Measurements from ENCODE around the gene TCFL5.

The TCFL5 gene

GRCh38 chr20:62861726-62862336 is at the start of gene TCFL5:
Gene TCFL5, minus strand, starts transcription at chr20:62861822. Its CDS starts 152 bp downstream, at chr20:62861670.
- peak; percentile 87 to 94 for DNase-seq

- no peak for DNase-seq
These were observed 49.3 kb upstream of the TCFL5 start for GRCh38 chr20:62910777-62911497.

- DNase-seq, result no peak
These were observed 48.7 kb upstream of the TCFL5 start for GRCh38 chr20:62910217-62910766.

- no peak for DNase-seq
These were observed 47.6 kb upstream of the TCFL5 start for GRCh38 chr20:62908971-62909791.

GRCh38 chr20:62907384-62908317 is 46.0 kb upstream of the TCFL5 start:
- DNase-seq, result peak; percentile 29 to 54

- no peak for DNase-seq
These were observed 45.2 kb upstream of the TCFL5 start for GRCh38 chr20:62906647-62907375.

GRCh38 chr20:62906209-62906608 is 44.6 kb upstream of the TCFL5 start:
- no peak for DNase-seq

GRCh38 chr20:62905536-62906117 is 44.0 kb upstream of the TCFL5 start:
- DNase-seq, result no peak

- DNase-seq, result no peak
These were observed 41.4 kb upstream of the TCFL5 start for GRCh38 chr20:62902926-62903615.

- DNase-seq, result no peak
These were observed 40.3 kb upstream of the TCFL5 start for GRCh38 chr20:62901891-62902290.

GRCh38 chr20:62900692-62901584 is 39.3 kb upstream of the TCFL5 start:
- peak in 1 of 2 donors; percentile 38 for DNase-seq

- DNase-seq, result peak; percentile 76 to 84
These were observed 38.5 kb upstream of the TCFL5 start for GRCh38 chr20:62900052-62900691.

- no peak for DNase-seq
These were observed 38.0 kb upstream of the TCFL5 start for GRCh38 chr20:62899633-62900051.

- DNase-seq, result no peak
These were observed 37.5 kb upstream of the TCFL5 start for GRCh38 chr20:62898970-62899632.

- no peak for DNase-seq
These were observed 36.7 kb upstream of the TCFL5 start for GRCh38 chr20:62898093-62898964.

GRCh38 chr20:62897666-62898065 is 36.0 kb upstream of the TCFL5 start:
- DNase-seq, result no peak

GRCh38 chr20:62896526-62896925 is 34.9 kb upstream of the TCFL5 start:
- DNase-seq, result no peak
